SW 1271 (cell line): Measurements from ENCODE around the gene IL10RB.
A peak's percentile ranks its signal among the peaks of the same experiment; 100 is the strongest.
"Not testable (repeated sequence)": the region's sequence is repeated elsewhere in the genome, so short reads cannot be mapped to it uniquely, and the experiment has no call there.

Experiments
- DNase-seq, 2 experiments: peaks; one replicate each; lab custom pipeline; 2025; lab: John Stamatoyannopoulos, UW

IL10RB gene

DNA sequence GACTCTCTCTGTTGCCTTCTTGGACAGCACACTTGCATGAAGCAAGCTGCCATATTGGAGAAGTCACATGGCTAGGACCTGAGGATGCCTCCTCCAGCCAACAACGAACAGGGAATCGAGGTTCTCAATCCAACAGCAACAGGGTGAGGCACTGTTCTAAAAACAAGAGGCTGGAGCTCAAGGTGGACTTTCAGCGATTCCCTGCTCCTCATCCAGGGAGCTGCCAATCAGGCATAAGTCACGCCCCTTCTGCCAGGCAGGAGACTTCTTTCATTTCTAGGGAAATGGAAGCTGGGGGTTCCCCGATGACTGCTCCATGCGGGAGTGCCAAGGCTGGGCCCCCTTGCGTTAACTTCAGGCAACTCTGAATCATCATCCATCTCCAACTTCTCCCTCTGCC lies 35.9 kb downstream of the IL10RB start:
- DNase-seq: no peak

DNA sequence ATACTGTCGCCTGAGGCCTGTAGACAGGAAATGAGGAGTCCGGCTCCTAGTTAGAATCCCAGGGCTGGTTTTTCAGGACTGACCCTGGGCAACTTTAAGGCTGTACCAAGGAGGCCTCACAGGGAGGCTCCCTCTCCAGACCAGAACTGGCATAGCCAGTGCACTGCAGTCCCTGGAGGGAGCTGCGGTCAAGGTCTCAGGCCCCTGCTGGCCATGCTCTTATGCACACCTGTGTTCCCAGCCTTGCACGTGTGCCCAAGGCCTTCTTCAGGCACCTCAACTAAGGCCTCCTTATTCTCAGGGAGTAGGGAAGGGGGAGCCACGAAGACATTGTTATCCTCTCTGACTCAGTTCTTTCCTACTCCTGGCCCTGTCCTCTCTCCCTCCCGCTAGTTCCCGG lies 36.6 kb downstream of the IL10RB start:
- DNase-seq: no peak

DNA sequence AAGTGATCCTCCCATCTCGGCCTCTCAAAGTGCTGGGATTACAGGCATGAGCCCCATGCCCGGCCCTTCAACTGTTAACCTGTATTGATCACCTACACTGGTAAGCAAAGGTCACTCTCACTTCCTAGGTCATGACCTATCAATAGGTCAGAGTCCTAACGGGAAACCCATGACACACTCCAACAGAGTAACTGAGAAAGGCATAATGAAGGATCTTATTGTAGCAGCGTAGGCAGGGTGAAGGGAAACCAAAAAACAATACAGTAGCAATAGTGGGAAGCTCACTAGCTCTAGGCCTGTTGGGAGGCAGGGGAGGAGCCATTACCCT lies 39.1 kb downstream of the IL10RB start:
- no peak for DNase-seq

DNA sequence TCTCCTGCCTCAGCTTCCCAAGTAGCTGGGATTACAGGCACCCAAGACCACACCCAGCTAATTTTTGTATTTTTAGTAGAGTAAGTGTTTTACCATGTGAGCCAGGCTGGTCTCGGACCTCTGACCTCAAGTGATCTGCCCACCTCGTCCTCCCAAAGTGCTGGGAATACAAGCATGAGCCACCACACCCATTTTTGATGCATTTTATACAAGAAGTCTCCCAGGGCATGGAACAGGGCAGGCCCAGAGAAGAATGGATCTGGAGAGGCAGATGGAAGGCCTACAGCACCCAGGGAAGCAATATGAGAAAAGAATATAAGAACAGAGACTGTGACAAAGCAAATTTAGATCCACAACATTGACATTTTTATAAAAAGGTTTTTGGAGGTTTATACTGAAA lies 39.8 kb downstream of the IL10RB start:
- no peak for DNase-seq

DNA sequence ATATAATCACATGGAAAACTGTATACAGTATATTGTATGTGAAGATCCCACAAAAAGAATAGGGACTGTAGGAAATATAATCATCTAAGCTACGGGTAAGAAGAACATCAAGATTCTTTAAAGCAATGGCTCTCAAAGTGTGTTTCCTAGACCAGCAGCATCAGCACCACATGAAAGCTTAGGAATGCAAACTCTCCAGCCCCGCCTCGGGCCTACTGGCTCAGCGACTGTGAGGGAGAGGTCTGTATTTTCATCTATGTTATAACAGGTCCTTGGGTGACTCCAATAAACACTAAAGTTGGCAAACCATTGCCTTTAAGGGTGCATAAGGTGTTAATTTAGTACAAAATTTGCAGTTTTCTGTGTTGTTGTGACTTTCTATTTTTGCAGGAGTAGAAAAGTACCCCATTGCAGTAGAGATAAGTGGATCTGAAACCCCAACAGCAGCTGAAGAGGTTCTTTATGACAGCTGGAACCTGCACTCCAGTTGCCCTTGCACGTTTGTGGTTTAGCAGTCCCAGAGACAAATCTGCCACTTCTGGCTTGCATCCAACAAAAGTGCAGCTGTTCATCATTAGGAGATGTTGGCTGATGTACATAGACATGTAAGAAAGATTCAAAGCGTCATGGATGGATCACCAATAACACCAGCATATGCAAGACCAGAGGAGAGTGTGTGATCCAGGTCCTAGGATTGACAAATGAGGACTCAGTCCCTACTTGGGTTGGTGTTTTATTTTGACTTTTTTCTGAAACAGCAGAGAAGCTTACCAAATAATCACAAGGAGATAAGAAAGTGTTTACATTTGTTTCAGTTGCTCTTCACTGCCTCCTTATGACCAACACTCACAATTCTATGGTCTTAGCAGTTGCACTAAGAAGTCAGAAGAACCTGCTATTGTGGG lies 42.7 kb downstream of the IL10RB start:
- DNase-seq: no peak

DNA sequence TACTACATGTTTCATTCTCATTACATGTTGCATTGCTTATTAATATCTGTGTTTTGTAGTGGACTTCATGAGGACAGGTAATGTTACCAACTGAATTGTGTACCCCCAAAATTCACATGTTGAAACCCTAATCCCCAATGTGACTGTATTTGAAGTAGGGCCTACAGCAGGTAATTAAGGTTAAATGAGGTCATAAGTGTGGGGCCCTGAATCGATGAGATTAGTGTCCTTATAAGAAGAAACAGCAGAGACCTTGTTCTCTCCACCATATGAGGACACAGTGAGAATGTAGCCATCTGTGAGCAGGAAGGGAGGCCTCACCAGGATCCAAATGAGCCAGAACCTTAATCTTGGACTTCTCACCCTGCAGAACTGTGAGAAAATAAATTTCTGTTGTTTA lies 43.6 kb downstream of the IL10RB start:
- DNase-seq: no peak

DNA sequence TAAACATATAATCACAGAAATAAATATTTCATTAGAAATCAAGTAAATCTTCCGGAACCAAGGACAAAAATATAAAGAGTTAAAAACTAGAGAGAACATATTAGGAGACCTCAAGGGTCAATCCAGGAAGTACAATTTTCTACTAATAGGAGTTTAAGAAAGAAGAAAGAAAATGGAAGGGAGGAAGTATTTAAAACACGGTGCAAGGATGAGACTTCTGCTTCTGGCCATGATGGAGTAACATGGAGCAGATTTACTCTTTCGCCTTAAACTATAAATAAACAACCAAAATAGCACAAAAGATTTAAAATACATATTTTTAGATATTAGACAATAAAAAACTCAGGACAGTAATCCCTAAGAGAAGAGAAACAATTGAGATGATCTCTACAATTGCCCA lies 46.0 kb downstream of the IL10RB start:
- DNase-seq: no peak

DNA sequence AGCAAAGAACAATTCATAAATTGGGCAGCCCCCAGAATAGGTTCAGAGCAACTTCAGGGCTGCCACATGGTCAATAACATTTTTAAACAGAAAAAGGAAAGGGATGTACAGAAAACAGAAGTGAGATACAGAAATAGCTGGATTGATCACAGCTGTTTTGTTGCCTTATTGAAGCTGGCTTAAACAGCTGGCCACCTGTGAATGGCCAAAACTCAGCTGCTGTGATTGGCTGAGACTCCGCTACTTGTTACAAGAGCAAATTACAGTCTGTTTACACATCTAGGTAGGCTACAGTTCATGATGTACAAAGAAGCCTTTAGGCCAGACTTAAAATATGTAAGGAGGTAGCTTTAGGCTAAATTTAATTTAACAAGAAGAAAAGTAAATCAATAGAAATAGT lies 47.0 kb downstream of the IL10RB start:
- no peak for DNase-seq

DNA sequence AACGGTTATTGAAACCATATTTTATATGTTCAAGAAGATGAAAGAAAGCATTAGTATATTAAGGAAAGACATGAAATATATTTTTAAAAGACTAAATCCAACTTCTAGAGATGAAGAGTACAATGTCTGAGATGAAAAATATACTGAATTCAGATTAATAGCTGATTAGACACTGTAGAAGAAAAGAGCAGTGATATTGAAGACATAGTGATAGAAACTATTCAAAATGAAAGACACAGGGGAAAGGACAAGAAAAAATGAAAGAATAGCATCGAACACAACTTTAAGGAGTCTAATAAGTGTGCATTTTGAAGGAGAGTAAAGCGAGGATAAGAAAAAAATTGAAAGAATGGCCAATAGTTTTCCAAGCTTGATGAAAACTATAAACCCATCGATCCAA lies 47.4 kb downstream of the IL10RB start:
- DNase-seq: no peak

DNA sequence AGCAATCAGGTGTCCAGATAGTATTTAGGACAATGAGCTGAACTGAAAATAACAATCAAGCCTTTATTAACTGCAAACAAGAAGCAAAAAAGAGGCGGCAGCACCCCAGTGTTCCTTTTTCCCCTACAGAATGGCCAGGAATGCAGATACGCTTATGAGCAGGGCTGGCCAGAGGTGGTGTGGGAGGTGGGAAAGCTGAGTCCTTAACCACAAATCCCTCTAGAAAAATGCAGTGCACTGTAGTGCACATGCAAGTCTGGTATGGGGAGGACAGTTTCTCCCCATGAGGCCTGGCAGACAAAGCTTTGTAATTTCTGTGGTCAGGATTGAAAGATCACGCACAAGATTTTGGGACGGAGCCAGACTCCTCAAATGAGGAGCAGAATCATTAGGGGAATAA lies 47.9 kb downstream of the IL10RB start:
- no peak for DNase-seq

DNA sequence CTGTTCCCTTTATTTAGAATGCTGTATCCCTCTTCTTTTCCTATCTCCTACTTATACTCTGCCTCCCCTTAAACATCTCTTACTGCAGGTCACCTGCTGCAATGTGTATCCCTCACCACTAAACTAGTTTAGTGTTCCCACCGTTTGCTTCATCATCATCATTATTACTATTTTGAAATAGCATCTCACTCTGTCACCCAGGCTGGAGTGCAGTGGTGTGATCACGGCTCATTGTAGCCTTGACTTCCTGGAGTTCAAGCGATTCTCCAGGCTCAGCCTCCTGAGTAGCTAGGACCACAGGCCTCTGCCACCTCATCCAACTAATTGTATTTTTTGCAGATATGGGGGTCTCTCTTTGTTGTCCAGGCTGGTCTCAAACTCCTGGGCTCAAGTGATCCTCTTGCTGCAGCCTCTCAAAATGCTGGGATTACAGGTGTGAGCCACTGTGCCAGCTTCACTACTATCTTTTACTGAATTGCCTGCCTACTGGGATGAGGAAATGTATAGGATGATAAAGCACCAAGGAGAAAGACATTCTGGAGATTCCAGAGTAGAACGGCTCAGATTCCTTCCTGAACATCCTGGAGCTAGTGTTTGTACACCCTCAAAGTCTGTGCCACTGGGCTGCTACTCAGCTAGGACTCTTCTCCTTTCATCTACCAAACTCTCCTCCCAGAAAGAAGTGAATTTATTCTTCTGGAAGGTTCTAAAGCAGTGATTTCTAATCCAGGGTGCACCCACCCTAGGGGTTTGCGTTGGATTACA lies 50.0 kb downstream of the IL10RB start:
- DNase-seq: no peak

DNA sequence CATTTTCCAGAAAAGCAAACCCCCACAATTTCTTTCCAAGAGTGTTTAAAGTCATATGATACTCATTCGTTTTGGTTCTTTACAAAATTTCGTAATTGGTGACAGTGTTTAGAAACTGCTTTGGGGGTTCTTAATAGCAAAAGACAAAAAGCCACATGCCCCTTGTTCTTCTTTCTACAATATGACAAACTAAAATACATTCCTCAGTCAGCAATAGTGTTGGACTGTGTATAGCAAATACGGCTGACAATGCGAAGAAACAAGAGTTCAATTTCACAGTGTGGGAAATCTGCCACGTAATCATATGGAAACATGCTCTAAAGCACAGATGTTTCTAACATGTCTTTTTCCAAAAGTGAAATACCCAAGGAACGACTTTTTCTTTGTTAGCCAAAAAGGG lies 51.0 kb downstream of the IL10RB start:
- no peak for DNase-seq

DNA sequence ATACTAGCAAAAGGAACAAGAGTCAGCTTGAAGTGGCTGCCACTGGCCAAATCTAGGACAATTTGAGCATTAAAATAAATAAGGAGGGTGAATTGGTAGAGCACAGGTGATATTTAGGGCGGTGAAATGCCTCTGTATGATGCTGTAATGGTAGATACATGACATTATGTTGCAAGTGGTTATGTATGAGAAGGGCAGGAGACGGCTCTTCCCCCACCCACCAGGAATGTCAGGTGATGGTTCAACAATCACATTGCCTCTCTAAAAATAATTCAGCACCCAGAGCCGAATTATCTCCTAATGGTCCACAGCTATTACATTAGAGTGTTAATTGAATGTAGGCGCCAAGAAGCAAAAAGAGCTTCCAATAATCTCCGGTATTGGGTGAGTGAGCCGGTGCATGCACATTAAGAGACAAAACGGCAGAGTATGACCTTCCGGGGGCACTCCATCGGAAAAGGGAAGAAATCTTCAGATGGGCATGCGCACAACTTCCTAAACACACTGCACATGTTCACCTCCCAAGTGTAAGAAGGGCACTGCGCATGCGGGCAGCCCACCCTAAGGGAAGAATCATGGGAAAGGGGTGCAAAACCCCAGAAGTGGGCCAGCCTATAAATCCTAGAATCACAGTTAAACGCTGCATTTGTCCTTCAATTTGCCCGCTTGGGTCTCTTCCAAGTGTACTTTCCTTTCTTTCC lies 51.8 kb downstream of the IL10RB start:
- DNase-seq: no peak

DNA sequence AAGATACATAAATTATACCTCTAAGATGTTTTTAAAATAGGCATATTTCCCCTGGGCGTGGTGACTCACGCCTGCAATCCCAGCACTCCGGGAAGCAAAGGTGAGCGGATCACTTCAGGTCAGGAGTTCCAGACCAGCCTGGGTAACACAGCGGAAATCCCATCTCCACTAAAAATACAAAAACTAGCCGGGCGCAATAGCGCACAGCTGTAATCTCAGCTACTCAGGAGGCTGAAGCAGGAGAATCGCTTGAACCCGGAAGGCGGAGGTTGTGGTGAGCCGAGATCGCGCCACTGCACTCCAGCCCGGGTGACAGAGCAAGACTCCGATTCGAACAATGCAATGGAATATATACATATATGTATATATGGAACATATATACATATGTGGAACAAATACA lies 54.8 kb downstream of the IL10RB start:
- not testable (repeated sequence) for DNase-seq

DNA sequence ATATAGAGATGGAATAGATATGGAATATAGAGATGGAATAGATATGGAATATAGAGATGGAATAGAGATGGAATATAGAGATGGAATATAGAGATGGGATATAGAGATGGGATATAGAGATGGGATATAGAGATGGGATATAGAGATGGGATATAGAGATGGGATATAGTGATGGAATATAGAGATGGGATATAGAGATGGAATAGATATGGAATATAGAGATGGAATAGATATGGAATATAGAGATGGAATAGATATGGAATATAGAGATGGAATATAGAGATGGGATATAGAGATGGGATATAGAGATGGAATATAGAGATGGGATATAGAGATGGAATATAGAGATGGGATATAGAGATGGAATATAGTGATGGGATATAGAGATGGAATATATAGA lies 57.4 kb downstream of the IL10RB start:
- DNase-seq: not testable (repeated sequence)

DNA sequence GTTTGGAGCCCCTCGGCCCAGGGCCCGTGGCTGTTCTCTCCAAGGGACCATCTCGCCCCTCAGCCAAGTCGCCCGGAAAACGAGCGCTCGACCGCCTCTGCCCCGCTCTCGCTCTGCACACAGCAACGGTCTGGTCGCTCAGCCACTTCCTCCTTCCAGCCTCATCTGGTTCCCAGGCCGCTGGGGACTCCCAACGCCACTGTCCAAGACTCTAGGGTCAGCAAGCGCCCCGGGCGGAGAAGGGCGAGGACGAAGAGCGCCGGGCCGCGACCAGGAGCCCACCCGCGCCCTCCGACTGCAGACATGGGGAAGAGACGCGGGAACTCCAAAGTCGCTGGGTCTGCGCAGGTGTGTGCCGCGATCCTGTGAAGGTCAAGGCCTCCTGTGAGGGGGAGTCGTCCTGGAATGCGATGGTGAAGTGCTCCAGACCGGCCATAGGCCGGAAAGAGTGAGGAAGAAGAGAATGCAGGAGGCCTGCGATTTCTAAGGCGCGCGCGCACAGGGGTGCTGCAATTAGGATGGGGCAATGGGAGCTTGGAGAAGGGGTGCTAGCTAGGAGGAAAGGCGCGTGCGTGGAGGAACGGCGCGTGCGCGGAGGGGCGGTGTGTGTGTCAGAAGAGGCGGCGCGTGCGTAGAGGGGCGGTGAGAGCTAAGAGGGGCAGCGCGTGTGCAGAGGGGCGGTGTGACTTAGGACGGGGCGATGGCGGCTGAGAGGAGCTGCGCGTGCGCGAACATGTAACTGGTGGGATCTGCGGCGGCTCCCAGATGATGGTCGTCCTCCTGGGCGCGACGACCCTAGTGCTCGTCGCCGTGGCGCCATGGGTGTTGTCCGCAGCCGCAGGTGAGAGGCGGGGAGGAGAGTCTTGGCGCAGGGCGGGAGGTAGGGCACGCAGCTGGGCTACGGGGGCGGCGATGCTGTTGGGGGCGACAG lies 58.4 kb downstream of the IL10RB start, which contains the start of gene IFNAR1:
Gene IFNAR1 (plus strand): TSS at position 680 of the 931 bp plus-strand sequence. CDS start 86 bp downstream, at position 766.
- DNase-seq: peak; percentile 63 to 94

DNA sequence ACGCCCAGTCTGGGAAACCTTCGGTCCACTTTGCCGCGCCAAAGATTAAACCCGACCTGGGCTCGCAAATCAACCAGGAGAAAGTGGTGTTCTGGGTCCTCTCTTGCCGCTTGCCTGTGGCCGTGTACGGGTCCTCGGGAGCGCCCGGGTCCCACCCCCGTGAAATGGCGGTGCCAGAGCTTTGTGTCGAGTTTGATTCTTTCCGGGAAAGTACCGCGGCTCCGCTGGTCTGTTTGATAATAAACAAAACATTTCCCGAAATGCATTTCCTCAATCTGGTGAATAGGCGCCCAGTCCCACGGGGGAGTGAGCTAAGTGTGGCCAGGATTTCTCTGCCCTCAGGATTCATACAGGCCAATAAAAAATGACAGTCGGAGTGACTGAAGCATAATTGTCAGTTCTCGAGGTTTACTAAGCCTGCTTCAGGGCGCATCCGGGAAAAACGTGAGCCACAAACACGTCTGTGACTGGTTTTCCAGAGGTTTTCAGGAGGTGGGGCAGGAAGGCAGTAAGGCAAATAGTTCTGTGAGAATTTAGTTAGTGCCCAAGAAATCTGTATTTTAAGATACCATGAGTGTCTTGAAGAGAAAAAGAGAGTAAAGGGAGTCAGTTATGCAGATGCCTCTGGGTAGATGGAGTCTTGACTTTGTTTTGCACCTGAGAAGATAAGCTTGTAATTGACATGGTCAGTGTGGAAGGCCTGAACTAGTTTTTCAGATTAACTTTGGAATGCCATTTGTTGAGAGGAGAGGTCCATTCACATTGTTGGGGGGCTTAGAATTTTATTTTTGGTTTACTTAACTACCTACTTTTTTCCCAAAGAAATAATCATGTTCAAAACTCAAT lies 59.3 kb downstream of the IL10RB start:
- peak; percentile 45 to 49 for DNase-seq

DNA sequence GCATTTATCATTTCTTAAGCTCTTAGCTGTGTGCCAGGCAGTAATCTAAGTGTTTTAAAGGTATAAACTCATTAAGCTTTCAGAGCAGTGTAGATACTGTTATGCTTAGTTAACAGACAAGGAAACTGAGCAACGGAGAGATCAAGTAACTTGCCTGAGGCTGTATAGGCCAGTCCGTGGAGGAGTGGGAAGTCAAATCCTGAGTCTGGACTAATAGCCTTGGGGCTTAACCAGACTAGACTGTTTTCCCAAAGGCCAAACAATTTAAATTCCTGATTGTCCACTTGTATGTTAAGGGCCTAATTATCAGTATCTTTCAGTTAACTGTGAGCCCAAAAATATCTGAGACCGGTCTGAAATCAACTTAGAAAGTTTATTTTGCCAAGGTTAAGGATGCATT lies 61.2 kb downstream of the IL10RB start:
- DNase-seq: no peak

DNA sequence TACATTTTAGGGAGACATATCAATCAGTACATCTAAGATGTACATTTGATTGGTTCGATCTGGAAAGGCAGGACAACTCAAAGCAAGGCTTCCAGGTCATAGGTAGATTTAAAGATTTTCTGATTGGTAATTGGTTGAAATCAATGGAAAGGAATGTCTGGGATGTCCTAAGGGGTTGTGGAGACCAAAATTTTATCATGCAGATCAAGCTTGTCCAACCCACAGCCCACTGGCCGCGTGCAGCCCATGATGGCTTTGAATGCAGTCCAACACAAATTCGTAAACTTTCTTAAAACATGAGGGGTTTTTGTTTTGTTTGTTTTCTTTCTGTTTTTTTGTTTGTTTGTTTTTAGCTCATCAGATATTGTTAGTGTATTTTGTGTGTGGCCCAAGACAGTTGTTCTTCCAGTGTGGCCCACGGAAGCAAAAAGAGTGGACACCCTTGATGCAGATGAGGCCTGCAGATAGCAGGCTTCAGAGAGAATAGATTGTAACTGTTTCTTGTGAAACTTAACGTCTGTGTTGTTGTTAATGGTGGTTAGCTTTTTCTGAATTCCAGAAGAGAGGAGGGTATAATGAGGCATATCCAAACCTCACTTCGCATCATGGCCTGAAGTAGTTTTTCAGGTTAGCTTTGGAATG lies 61.7 kb downstream of the IL10RB start:
- DNase-seq: no peak

DNA sequence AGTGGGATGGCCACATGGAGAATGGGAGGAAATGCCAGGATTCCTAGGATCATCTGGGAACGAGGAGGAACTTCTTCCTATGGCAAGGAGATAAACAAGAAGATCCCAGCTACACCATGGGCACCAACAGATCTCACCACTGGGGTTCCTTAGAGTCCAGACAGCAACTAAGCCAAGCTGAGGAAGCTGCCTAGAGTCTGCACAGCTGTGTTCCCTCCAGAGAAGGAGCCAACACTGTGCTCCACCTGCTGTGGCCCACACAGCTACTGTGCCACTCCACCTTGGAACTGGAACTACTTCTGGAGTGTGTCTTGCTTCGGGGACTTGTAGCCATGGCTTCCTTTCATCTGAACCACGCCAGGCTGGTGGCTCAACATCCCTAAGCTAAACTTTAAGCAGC lies 64.6 kb downstream of the IL10RB start:
- no peak for DNase-seq
